ENCODE results near the gene BAX. TPM values are rescaled to one million over a fixed set of nuclear protein-coding genes. Genes with fewer than 3 reads are reported as not detected.

Gene BAX
- 71.3 and 87.3 TPM in 2 replicates for total RNA-seq

GRCh38 chr19:48954595-48955307 is at the start of gene BAX:
BAX (plus strand) TSS chr19:48954875; CDS start chr19:48954929, 54 bp downstream.

GRCh38 chr19:48933382-48933932 is 21.2 kb upstream of the BAX start, which contains the start of gene DHDH:
DHDH (plus strand) TSS chr19:48933699; CDS start chr19:48933722, 23 bp downstream.

GRCh38 chr19:48965040-48965805 is 10.5 kb downstream of the BAX start, which contains the start of gene FTL:
FTL (plus strand) TSS chr19:48965309; CDS start chr19:48965508, 199 bp downstream.

GRCh38 chr19:48993175-48994034 is 38.7 kb downstream of the BAX start, which contains the start of the genes GYS1 and RUVBL2:
GYS1 (minus strand) TSS chr19:48993309; CDS start chr19:48993112, 197 bp downstream.
RUVBL2 (plus strand) TSS chr19:48993887; CDS start chr19:48993912, 25 bp downstream.

Other genes starting within 250 kb of the BAX start
- gene MAMSTR, start 235.2 kb upstream of the BAX start, total RNA-seq: 0.09 and 0.11 TPM in 2 replicates
- 52.8 and 61.2 TPM in 2 replicates for gene RASIP1, start 214.3 kb upstream of the BAX start, total RNA-seq
- 0.43 and 0.52 TPM in 2 replicates for gene IZUMO1, start 208.0 kb upstream of the BAX start, total RNA-seq
- gene FUT1, start 202.2 kb upstream of the BAX start, total RNA-seq: 7.8 and 9.8 TPM in 2 replicates
- gene FGF21, start 199.4 kb upstream of the BAX start, total RNA-seq: not detected in 2 replicates
- 23.5 and 26.8 TPM in 2 replicates for gene BCAT2, start 143.8 kb upstream of the BAX start, total RNA-seq
- 3.0 and 6.2 TPM in 2 replicates for gene HSD17B14, start 118.4 kb upstream of the BAX start, total RNA-seq
- 5.3 and 7.6 TPM in 2 replicates for gene PLEKHA4, start 86.3 kb upstream of the BAX start, total RNA-seq
- 34.9 and 52.9 TPM in 2 replicates for gene PPP1R15A, start 82.5 kb upstream of the BAX start, total RNA-seq
- gene TULP2, start 56.1 kb upstream of the BAX start, total RNA-seq: 0.09 and 0.11 TPM in 2 replicates
- gene NUCB1, start 54.6 kb upstream of the BAX start, total RNA-seq: 142 and 143 TPM in 2 replicates
- gene DHDH, start 21.2 kb upstream of the BAX start, total RNA-seq: not detected in 2 replicates
- 786 and 994 TPM in 2 replicates for gene FTL, start 10.4 kb downstream of the BAX start, total RNA-seq
- gene GYS1, start 38.4 kb downstream of the BAX start, total RNA-seq: 13.4 and 13.8 TPM in 2 replicates
- gene RUVBL2, start 39.0 kb downstream of the BAX start, total RNA-seq: 106 and 141 TPM in 2 replicates
- gene LHB, start 62.2 kb downstream of the BAX start, total RNA-seq: 0.17 and 0.22 TPM in 2 replicates
- gene CGB3, start 69.5 kb downstream of the BAX start, total RNA-seq: not detected in 2 replicates
- gene CGB2, start 77.0 kb downstream of the BAX start, total RNA-seq: not detected in 2 replicates
- not detected in 2 replicates for gene CGB1, start 82.0 kb downstream of the BAX start, total RNA-seq
- gene CGB5, start 89.0 kb downstream of the BAX start, total RNA-seq: not detected in 2 replicates
- not detected in 2 replicates for gene CGB8, start 94.2 kb downstream of the BAX start, total RNA-seq
- not detected in 2 replicates for gene CGB7, start 102.9 kb downstream of the BAX start, total RNA-seq
- gene NTF4, start 109.9 kb downstream of the BAX start, total RNA-seq: not detected in 2 replicates
- gene KCNA7, start 117.8 kb downstream of the BAX start, total RNA-seq: under 0.01 TPM in 1 of 2 replicates, not detected in the other
- gene SNRNP70, start 130.6 kb downstream of the BAX start, total RNA-seq: 149 and 151 TPM in 2 replicates
- 1.2 and 2.8 TPM in 2 replicates for gene LIN7B, start 159.5 kb downstream of the BAX start, total RNA-seq
- 0.43 TPM in 2 replicates for gene C19orf73, start 164.3 kb downstream of the BAX start, total RNA-seq
- gene PPFIA3, start 164.7 kb downstream of the BAX start, total RNA-seq: 6.6 and 8.0 TPM in 2 replicates
- gene HRC, start 200.5 kb downstream of the BAX start, total RNA-seq: under 0.01 TPM in 1 of 2 replicates, not detected in the other
- 16.2 and 17.2 TPM in 2 replicates for gene TRPM4, start 202.9 kb downstream of the BAX start, total RNA-seq

All from dermis lymphatic vessel endothelial cell (primary cell).